ENCODE data around the gene PNLIPRP1.

The PNLIPRP1 gene

GRCh38 chr10:116590590-116591444 lies at the start of gene PNLIPRP1:
TSS of gene PNLIPRP1 (plus strand) at chr10:116590959. CDS start at chr10:116591130, 171 bp downstream.
- no peak for FAIRE-seq

- no peak for FAIRE-seq
Measured at GRCh38 chr10:116542007-116542677, 48.6 kb upstream of the PNLIPRP1 start.

- no peak for FAIRE-seq
Measured at GRCh38 chr10:116545122-116545521, 45.6 kb upstream of the PNLIPRP1 start.

- no peak for FAIRE-seq
Measured at GRCh38 chr10:116545756-116546155, 45.0 kb upstream of the PNLIPRP1 start, which contains the start of gene PNLIP. TSS of gene PNLIP (plus strand) at chr10:116545931. CDS start at chr10:116546093, 162 bp downstream.

GRCh38 chr10:116548301-116548700 lies 42.5 kb upstream of the PNLIPRP1 start:
- FAIRE-seq: no peak

- FAIRE-seq: no peak
Measured at GRCh38 chr10:116553378-116553980, 37.3 kb upstream of the PNLIPRP1 start.

GRCh38 chr10:116554628-116555027 lies 36.1 kb upstream of the PNLIPRP1 start:
- FAIRE-seq: no peak

GRCh38 chr10:116555880-116556279 lies 34.9 kb upstream of the PNLIPRP1 start:
- no peak for FAIRE-seq

- FAIRE-seq: no peak
Measured at GRCh38 chr10:116557305-116557880, 33.4 kb upstream of the PNLIPRP1 start.

- no peak for FAIRE-seq
Measured at GRCh38 chr10:116565534-116565933, 25.2 kb upstream of the PNLIPRP1 start.

- no peak for FAIRE-seq
Measured at GRCh38 chr10:116566932-116567331, 23.8 kb upstream of the PNLIPRP1 start.

GRCh38 chr10:116567335-116567734 lies 23.4 kb upstream of the PNLIPRP1 start:
- no peak for FAIRE-seq

GRCh38 chr10:116574797-116575196 lies 16.0 kb upstream of the PNLIPRP1 start:
- FAIRE-seq: no peak

GRCh38 chr10:116587878-116588591 lies 2.7 kb upstream of the PNLIPRP1 start:
- FAIRE-seq: no peak

- FAIRE-seq: no peak
Measured at GRCh38 chr10:116588995-116589394, 1.8 kb upstream of the PNLIPRP1 start.

- no peak for FAIRE-seq
Measured at GRCh38 chr10:116589926-116590325, 833 bp upstream of the PNLIPRP1 start.

- FAIRE-seq: no peak
Measured at GRCh38 chr10:116593139-116593740, 2.5 kb downstream of the PNLIPRP1 start.

- no peak for FAIRE-seq
Measured at GRCh38 chr10:116594525-116595035, 3.8 kb downstream of the PNLIPRP1 start.

- no peak for FAIRE-seq
Measured at GRCh38 chr10:116596062-116596461, 5.3 kb downstream of the PNLIPRP1 start.

GRCh38 chr10:116597543-116597942 lies 6.8 kb downstream of the PNLIPRP1 start:
- no peak for FAIRE-seq

GRCh38 chr10:116598329-116598728 lies 7.6 kb downstream of the PNLIPRP1 start:
- FAIRE-seq: no peak

- FAIRE-seq: no peak
Measured at GRCh38 chr10:116599991-116600390, 9.2 kb downstream of the PNLIPRP1 start.

All from A204.1 (cell line).